Fibroblast of mammary gland (primary cell): ENCODE results near the gene C3orf18.
"Not testable (repeated sequence)": the region's sequence is repeated elsewhere in the genome, so short reads cannot be mapped to it uniquely, and the experiment has no call there.

Source experiments
- DNase-seq: peaks from one replicate; pipeline ENCODE4 v3.0.0-alpha.2; 2010; ENCODE audit warnings: low read depth
- H3K4me3 ChIP-seq: 2 replicates; pipeline ENCODE4 v1.5.1; 2011; ENCODE audit warnings: low read depth, mild to moderate bottlenecking, low read length, moderate library complexity; ENCODE audit not compliant: control insufficient read depth
- TF ChIP-seq, protein P1 (sequence below): conservative IDR thresholded peaks from 2 replicates; pipeline ENCODE4 v1.5.1; 2011; ENCODE audit warnings: low read depth, low read length, inconsistent platforms; ENCODE audit not compliant: control insufficient read depth, insufficient read depth

C3orf18 gene

GRCh38 chr3:50515565-50516439, 51.7 kb downstream of the C3orf18 start:
- H3K4me3 ChIP-seq, result no peak overlapping the region
- DNase-seq, result no peak
- TF ChIP-seq, protein P1, sequence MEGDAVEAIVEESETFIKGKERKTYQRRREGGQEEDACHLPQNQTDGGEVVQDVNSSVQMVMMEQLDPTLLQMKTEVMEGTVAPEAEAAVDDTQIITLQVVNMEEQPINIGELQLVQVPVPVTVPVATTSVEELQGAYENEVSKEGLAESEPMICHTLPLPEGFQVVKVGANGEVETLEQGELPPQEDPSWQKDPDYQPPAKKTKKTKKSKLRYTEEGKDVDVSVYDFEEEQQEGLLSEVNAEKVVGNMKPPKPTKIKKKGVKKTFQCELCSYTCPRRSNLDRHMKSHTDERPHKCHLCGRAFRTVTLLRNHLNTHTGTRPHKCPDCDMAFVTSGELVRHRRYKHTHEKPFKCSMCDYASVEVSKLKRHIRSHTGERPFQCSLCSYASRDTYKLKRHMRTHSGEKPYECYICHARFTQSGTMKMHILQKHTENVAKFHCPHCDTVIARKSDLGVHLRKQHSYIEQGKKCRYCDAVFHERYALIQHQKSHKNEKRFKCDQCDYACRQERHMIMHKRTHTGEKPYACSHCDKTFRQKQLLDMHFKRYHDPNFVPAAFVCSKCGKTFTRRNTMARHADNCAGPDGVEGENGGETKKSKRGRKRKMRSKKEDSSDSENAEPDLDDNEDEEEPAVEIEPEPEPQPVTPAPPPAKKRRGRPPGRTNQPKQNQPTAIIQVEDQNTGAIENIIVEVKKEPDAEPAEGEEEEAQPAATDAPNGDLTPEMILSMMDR, result no peak

DNA sequence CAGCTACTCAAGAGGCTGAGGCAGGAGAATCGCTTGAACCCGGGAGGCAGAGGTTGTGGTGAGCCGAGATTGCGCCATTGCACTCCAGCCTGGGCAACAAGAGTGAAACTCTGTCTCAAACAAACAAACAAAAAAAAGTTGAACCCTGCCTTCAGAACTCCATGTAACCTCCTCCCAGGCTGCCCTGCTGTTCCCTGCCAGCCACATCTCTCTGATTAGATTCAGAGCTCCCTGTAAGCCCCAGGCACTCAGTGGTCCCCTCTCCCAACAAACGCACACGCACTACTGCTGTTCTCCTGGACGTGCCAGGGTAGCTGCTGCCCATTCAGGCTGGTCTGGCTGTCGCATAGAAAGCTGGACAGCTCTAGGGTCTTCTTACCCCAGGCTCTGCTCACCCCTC, 54.6 kb downstream of the C3orf18 start:
- not testable (repeated sequence) for H3K4me3 ChIP-seq, DNase-seq

DNA sequence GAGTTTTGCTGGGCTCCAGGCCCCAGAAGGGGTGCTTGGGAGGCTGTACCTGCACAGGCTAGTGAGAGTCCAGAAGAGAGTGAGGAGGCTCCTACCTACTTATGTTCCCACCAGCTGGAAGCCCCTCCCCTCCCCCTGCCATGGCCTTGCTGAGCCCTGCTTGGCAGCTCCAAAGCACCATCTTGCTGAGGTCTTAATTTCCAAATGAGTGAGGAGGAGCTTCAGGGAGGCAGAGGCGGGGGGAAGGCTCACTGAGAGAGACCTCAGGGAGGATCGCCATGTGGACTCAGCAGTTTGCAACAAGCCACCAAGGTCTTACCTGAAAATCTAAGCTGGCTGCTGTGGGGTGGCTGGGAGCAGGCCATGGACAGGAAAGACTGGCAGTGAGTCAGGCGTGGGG, 55.4 kb downstream of the C3orf18 start:
- H3K4me3 ChIP-seq, result no peak overlapping the region
- no peak for DNase-seq
- TF ChIP-seq, protein P1, result no peak

DNA sequence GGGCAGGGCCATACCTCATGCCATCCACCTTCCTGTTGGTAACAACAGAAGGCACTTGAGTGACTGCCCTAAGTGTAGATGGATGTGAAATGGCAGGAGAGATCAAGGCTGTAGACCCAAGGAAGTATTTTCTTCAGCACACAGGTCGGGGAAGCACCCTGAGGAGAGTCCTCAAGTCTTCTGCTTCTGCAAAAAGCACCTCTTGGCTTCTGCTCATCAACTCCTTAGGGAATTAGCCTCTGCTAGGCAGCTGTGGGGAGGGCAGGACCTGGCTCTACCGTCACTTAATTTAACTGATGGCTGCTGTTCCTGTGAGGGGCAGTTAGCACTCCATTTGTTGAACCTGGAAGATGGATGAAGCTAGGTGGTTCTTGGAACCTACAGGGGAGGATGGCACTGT, 57.2 kb downstream of the C3orf18 start:
- TF ChIP-seq, protein P1, result no peak
- DNase-seq, result no peak
- H3K4me3 ChIP-seq, result no peak overlapping the region

DNA sequence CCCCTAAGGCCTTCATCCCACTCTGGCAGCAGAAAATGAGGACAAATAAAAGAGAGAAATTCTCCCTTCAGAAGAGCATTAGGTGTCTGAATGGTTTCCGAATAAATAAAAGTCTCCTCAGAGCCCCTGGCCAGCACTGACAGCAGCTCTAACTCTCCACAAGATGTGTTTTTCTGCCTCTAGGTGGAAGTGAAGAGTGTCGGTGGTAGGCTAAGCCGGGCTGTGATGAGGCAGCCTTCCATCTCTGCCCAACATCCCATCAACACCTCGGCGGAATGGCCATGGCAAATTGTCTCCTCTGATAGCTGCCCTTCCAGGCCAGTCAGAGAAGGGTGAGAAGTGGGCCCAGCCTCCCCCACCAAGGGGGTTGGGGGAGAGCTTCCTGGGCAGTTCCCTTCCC, 57.8 kb downstream of the C3orf18 start:
- DNase-seq, result no peak
- H3K4me3 ChIP-seq, result no peak overlapping the region
- TF ChIP-seq, protein P1, result no peak

DNA sequence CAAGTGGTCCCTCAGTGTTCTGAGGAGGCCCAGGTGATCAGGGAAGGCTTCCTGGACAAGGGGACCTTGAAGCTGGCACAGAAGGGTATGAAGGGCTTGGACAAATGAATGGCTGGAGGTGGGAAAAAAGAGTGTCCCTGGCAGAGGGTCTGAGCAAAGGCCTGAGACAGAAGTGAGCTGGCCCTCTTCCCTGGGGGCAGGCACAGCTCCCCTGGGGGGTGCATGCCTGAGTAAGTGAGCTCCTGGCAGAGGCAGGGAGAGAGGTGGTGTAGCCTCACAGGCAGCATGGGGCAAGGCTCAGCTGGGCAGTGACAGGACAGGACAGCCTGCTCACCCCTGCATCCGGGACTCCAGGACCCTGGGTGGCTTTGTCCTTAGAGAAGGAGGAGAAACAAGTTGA, 58.7 kb downstream of the C3orf18 start:
- TF ChIP-seq, protein P1, result no peak
- DNase-seq, result no peak
- H3K4me3 ChIP-seq, result no peak overlapping the region
